ENCODE data around the gene GUK1. TPM values are rescaled to one million over a fixed set of nuclear protein-coding genes. Genes with fewer than 3 reads are reported as not detected.
A peak's percentile ranks its signal among the peaks of the same experiment; 100 is the strongest.

Gene GUK1
- total RNA-seq, 1 donor from 2014 or later: 136 TPM

- Mint-ChIP-seq H3K4me3 (no peak overlapping the region), H3K27me3 (ENCODE audit: low read depth) (no peaks in the 10 kb centered on the region), H3K36me3 (no peaks in the 10 kb centered on the region), H3K27ac (peak overlapping the region; percentile 72), H3K4me1 (peaks cover 7% of the 10 kb centered on the region), H3K9me3 (no peaks in the 10 kb centered on the region)
- no peak for DNase-seq (ENCODE audit: low spot score in 2 of 2, unreplicated experiment in 2 of 2)
- no peak for TF ChIP-seq CTCF (IDR thresholded peaks at IDR 0.05; ENCODE audit: unreplicated experiment)
These were observed 11.3 kb downstream of the GUK1 start for GRCh38 chr1:228151180-228151925.

DNA sequence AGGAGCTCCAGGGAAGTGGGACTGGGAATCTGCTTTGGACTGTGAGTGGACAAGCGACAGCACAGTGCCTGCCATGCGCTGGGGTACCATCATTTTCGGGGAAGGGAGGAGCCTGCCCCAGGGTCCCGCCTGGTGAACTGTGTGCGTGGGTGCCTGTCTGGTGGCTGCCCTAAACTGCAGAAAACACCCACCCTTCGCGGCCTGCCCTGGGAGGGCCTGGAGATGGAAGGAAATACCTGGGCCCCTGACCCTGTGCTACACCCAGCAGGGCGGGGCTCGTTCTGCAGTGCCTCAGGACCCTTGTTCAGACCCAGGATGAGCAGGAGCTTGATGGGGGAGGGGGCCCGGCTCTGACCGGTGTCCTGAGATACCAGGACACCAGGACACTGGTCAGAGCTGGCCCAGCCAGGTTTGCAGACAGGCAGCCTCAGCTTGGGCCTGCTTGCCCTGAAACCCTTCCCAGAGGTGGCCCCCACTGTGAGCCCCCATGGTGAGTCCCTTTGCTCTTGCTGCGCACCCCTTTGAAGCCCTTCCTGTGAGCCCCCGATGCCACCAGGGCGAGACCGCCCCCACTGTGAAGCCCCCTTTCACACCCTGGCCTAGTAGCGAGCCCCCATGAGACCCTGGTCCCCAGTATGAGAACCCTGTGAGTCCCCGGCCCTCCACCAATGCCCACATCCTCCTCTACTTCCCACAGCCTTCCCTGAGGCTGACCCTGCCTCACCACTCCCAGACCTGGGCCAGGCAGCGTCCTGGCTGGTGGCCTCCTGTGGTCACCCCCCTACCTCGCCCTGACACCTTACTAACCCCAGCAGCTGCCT is 12.2 kb downstream of the GUK1 start:
- no peaks in the 10 kb centered on the region for H3K27me3 Mint-ChIP-seq (ENCODE audit: low read depth)
- H3K9me3 Mint-ChIP-seq: no peaks in the 10 kb centered on the region
- no peak for TF ChIP-seq CTCF (IDR thresholded peaks at IDR 0.05; ENCODE audit: unreplicated experiment)
- no peak for DNase-seq (ENCODE audit: low spot score in 2 of 2, unreplicated experiment in 2 of 2)
- H3K4me3 Mint-ChIP-seq: no peak overlapping the region
- peaks cover 7% of the 10 kb centered on the region for H3K4me1 Mint-ChIP-seq
- H3K27ac Mint-ChIP-seq: peak overlapping the region; percentile 30
- no peaks in the 10 kb centered on the region for H3K36me3 Mint-ChIP-seq

- no peak for TF ChIP-seq CTCF (IDR thresholded peaks at IDR 0.05; ENCODE audit: unreplicated experiment)
- no peaks in the 10 kb centered on the region for H3K27me3 Mint-ChIP-seq (ENCODE audit: low read depth)
- no peak overlapping the region for H3K4me3 Mint-ChIP-seq
- H3K36me3 Mint-ChIP-seq: no peaks in the 10 kb centered on the region
- H3K4me1 Mint-ChIP-seq: peaks cover 7% of the 10 kb centered on the region
- H3K27ac Mint-ChIP-seq: peak overlapping the region; percentile 11
- H3K9me3 Mint-ChIP-seq: no peaks in the 10 kb centered on the region
- DNase-seq (ENCODE audit: low spot score in 2 of 2, unreplicated experiment in 2 of 2): no peak
These were observed 12.8 kb downstream of the GUK1 start for GRCh38 chr1:228152918-228153258.

GRCh38 chr1:228154021-228154669 is 14.1 kb downstream of the GUK1 start:
- no peak overlapping the region for H3K4me3 Mint-ChIP-seq
- H3K9me3 Mint-ChIP-seq: no peaks in the 10 kb centered on the region
- peak overlapping the region; percentile 64 for H3K27ac Mint-ChIP-seq

More at GRCh38 chr1:228154021-228154669, 14.1 kb downstream of the GUK1 start:
- no peak for TF ChIP-seq CTCF (IDR thresholded peaks at IDR 0.05; ENCODE audit: unreplicated experiment)
- Mint-ChIP-seq H3K36me3 (no peaks in the 10 kb centered on the region), H3K27me3 (ENCODE audit: low read depth) (no peaks in the 10 kb centered on the region), H3K4me1 (peaks cover 7% of the 10 kb centered on the region)
- DNase-seq (ENCODE audit: low spot score in 2 of 2, unreplicated experiment in 2 of 2): no peak
